CD14-positive monocyte (primary cell): ENCODE data around the gene FGF19. TPM values are rescaled to one million over a fixed set of nuclear protein-coding genes. Genes with fewer than 3 reads are reported as not detected.

Source experiments
- DNase-seq, 3 donors: peaks; one replicate each; pipeline ENCODE4 v3.0.0-alpha.2; 2011 to 2022
- H2AFZ ChIP-seq: 2 replicates; pipeline ENCODE4 v1.6.0; 2012; ENCODE audit warnings: mild to moderate bottlenecking, low read depth, low read length, inconsistent platforms; ENCODE audit not compliant: insufficient read depth, poor library complexity, severe bottlenecking
- H3K27ac ChIP-seq, 2 donors: 1 replicate in 1 of 2; 2 replicates in 1 of 2; pipeline ENCODE4 v1.5.1; 2012 to 2013; ENCODE audit warnings: low read length in 2 of 2, control low read depth in 1 of 2, inconsistent platforms in 1 of 2, low read depth in 1 of 2, mild to moderate bottlenecking in 1 of 2
- H3K27me3 ChIP-seq, 2 donors: one replicate each; pipeline versions ENCODE4 v1.6.0 to v1.6.1; 2011 to 2013; ENCODE audit warnings: low read length in 2 of 2; ENCODE audit not compliant: control insufficient read depth in 2 of 2, insufficient read depth in 2 of 2
- H3K36me3 ChIP-seq, 2 donors: replicated peaks in 1 of 2; 1 replicate in 1 of 2; 2 replicates in 1 of 2; pipeline versions ENCODE4 v1.5.1 to v1.6.1; 2012 to 2013; ENCODE audit warnings: low read length in 2 of 2, control low read depth in 1 of 2, inconsistent platforms in 1 of 2, mild to moderate bottlenecking in 1 of 2; ENCODE audit not compliant: insufficient read depth in 2 of 2, control insufficient read depth in 1 of 2
- H3K4me1 ChIP-seq, 2 donors: 1 replicate in 1 of 2; 2 replicates in 1 of 2; pipeline versions ENCODE4 v1.5.1 to v1.6.1; 2012 to 2013; ENCODE audit warnings: low read length in 2 of 2, control low read depth in 1 of 2, inconsistent platforms in 1 of 2, mild to moderate bottlenecking in 1 of 2, moderate library complexity in 1 of 2; ENCODE audit not compliant: insufficient read depth in 2 of 2, control insufficient read depth in 1 of 2
- H3K4me2 ChIP-seq: replicated peaks from 2 replicates; pipeline ENCODE3; 2012; ENCODE audit warnings: low read length, moderate library complexity, mild to moderate bottlenecking; ENCODE audit not compliant: poor library complexity, severe bottlenecking; ENCODE audit errors: extremely low read depth
- H3K4me3 ChIP-seq, 3 experiments: fragments of 200-600 bp in 1 of 3; sonication (generic) in 1 of 3; replicated peaks in 1 of 3; 1 replicate in 2 of 3; 2 replicates in 1 of 3; pipeline ENCODE4 v1.5.1; 2011 to 2013; ENCODE audit warnings: low read length in 3 of 3, mild to moderate bottlenecking in 3 of 3, control low read depth in 2 of 3, low read depth in 2 of 3, inconsistent platforms in 1 of 3, moderate library complexity in 1 of 3
- H3K79me2 ChIP-seq: 2 replicates; pipeline ENCODE4 v1.6.0; 2012; ENCODE audit warnings: mild to moderate bottlenecking, control low read depth, inconsistent platforms, low read length, moderate library complexity; ENCODE audit not compliant: insufficient read depth
- H3K9ac ChIP-seq: 2 replicates; pipeline ENCODE4 v1.6.0; 2017; ENCODE audit warnings: low read length, mild to moderate bottlenecking; ENCODE audit not compliant: insufficient read depth, poor library complexity, severe bottlenecking
- H3K9me3 ChIP-seq, 2 donors: replicated peaks in 1 of 2; 1 replicate in 1 of 2; 2 replicates in 1 of 2; pipeline versions ENCODE4 v1.5.1 to v1.6.1; 2012 to 2013; ENCODE audit warnings: low read length in 2 of 2, control low read depth in 1 of 2; ENCODE audit not compliant: control insufficient read depth in 1 of 2, insufficient read depth in 1 of 2
- H4K20me1 ChIP-seq: 2 replicates; pipeline ENCODE4 v1.6.0; 2012; ENCODE audit warnings: mild to moderate bottlenecking, low read length, control low read depth, moderate library complexity; ENCODE audit not compliant: insufficient read depth
- H3K27ac Mint-ChIP-seq, 7 donors: one replicate each; pipeline ENCODE4 v1.8.0; 2020; ENCODE audit warnings: mild to moderate bottlenecking in 7 of 7, mixed read lengths in 7 of 7, moderate library complexity in 6 of 7, inconsistent platforms in 2 of 7
- H3K27me3 Mint-ChIP-seq, 3 donors: one replicate each; pipeline ENCODE4 v1.8.0; 2021 to 2022; ENCODE audit warnings: low read depth in 3 of 3, mild to moderate bottlenecking in 3 of 3, mixed read lengths in 3 of 3, moderate library complexity in 3 of 3, inconsistent platforms in 1 of 3
- H3K36me3 Mint-ChIP-seq, 2 donors: one replicate each; pipeline ENCODE4 v1.8.0; 2020; ENCODE audit warnings: mixed read lengths in 2 of 2, inconsistent platforms in 1 of 2, mild to moderate bottlenecking in 1 of 2
- H3K4me1 Mint-ChIP-seq: one replicate; pipeline ENCODE4 v1.8.0; 2020; ENCODE audit warnings: mild to moderate bottlenecking, mixed read lengths
- H3K4me3 Mint-ChIP-seq, 2 donors: one replicate each; pipeline ENCODE4 v1.8.0; 2020; ENCODE audit warnings: mild to moderate bottlenecking in 2 of 2, mixed read lengths in 2 of 2, moderate library complexity in 1 of 2
- H3K9me3 Mint-ChIP-seq, 7 donors: one replicate each; pipeline ENCODE4 v1.8.0; 2020 to 2022; ENCODE audit warnings: mixed read lengths in 7 of 7, mild to moderate bottlenecking in 6 of 7, moderate library complexity in 6 of 7, inconsistent platforms in 2 of 7
- CTCF ChIP-seq: fragments of 200-600 bp; IDR thresholded peaks from one replicate; pipeline ENCODE4 v1.8.0; 2022; ENCODE audit warnings: antibody characterized with exemption, mild to moderate bottlenecking
- WGBS: methylation state at CpG from one replicate; pipeline ENCODE4 v1.1.5; 2013; ENCODE audit warnings: missing lambda C conversion rate; ENCODE audit not compliant: insufficient coverage; 5-methylcytosine and 5-hydroxymethylcytosine counted together
- intact Hi-C, 2 donors: fragments of 100-400 bp; cut with micrococcal nuclease; formaldehyde crosslinking; loops; one replicate each; pipeline versions ENCODE4 v1.15.0 to v1.15.1; 2023
- polyA plus RNA-seq, 3 donors: library from polyadenylated mRNA; depleted of rRNA in 1 of 3; unstranded in 2 of 3; stranded (reverse) in 1 of 3; fragments of 300-500 nt in 2 of 3; fragments of >200 nt in 1 of 3; fragmentation: Illumina TruSeq in 2 of 3; gene quantifications; 1 replicate in 2 of 3; 2 replicates in 1 of 3; pipeline ENCODE4 v1.2.3, GENCODE V29; 2012 to 2021

Gene FGF19
- polyA plus RNA-seq, 3 donors, result not detected

GRCh38 chr11:69721745-69722144 is 17.9 kb upstream of the FGF19 start:
- H3K27me3 Mint-ChIP-seq, result peaks cover 52 to 83% (median 62%) of the 10 kb centered on the region in 3 donors
- Histone ChIP-seq H3K9ac (no peak overlapping the region), H3K27me3 (peaks cover 0 to 62% of the 10 kb centered on the region in 2 donors), H3K36me3 (no peaks in the 10 kb centered on the region), H3K4me3 (no peak overlapping the region), H3K27ac (no peak overlapping the region), H3K4me1 (no peaks in the 10 kb centered on the region), H3K79me2 (no peaks in the 10 kb centered on the region), H2AFZ (no peak overlapping the region), H4K20me1 (no peaks in the 10 kb centered on the region), H3K9me3 (no peaks in the 10 kb centered on the region), H3K4me2 (no peak overlapping the region)
- TF ChIP-seq CTCF, result no peak
- peaks cover 0 to 2% (median 0%) of the 10 kb centered on the region in 7 donors for H3K9me3 Mint-ChIP-seq
- no peaks in the 10 kb centered on the region for H3K36me3 Mint-ChIP-seq
- no peak for DNase-seq
- H3K4me1 Mint-ChIP-seq, result no peaks in the 10 kb centered on the region
- no peak overlapping the region for H3K4me3 Mint-ChIP-seq
- no peak overlapping the region for H3K27ac Mint-ChIP-seq
- WGBS, result 37% methylated on average over 7 of the region's 9 CpGs
- intact Hi-C loops, result no loop called here

GRCh38 chr11:69721106-69721505 is 17.3 kb upstream of the FGF19 start:
- TF ChIP-seq CTCF, result no peak
- Mint-ChIP-seq H3K27me3 (peaks cover 50 to 81% (median 59%) of the 10 kb centered on the region in 3 donors), H3K27ac (no peak overlapping the region), H3K4me3 (peak overlapping the region in 1 of 2 donors; percentile 9), H3K36me3 (no peaks in the 10 kb centered on the region), H3K9me3 (peaks cover 0 to 2% (median 0%) of the 10 kb centered on the region in 7 donors), H3K4me1 (no peaks in the 10 kb centered on the region)
- 21% methylated on average over 12 of the region's 14 CpGs for WGBS
- Histone ChIP-seq H3K9me3 (no peaks in the 10 kb centered on the region), H3K9ac (no peak overlapping the region), H3K27ac (no peak overlapping the region), H4K20me1 (no peaks in the 10 kb centered on the region), H3K79me2 (no peaks in the 10 kb centered on the region), H3K36me3 (no peaks in the 10 kb centered on the region), H3K4me1 (no peaks in the 10 kb centered on the region), H3K27me3 (peaks cover 0 to 56% of the 10 kb centered on the region in 2 donors), H3K4me2 (no peak overlapping the region), H2AFZ (no peak overlapping the region), H3K4me3 (no peak overlapping the region)
- intact Hi-C loops, result no loop called here
- no peak for DNase-seq
